HepG2 (cell line): Measurements from ENCODE around the gene WNK4. TPM values are rescaled to one million over a fixed set of nuclear protein-coding genes. Genes with fewer than 3 reads are reported as not detected.
A peak's percentile ranks its signal among the peaks of the same experiment; 100 is the strongest.

Source experiments
- CEBPG ChIP-seq: IDR thresholded peaks from 2 replicates; pipeline ENCODE4 v1.6.1; 2016
- ELF3 ChIP-seq: IDR thresholded peaks from 2 replicates; pipeline ENCODE4 v1.6.1; 2016; ENCODE audit warnings: missing genetic modification reagents, missing compliant biosample characterization
- MYNN ChIP-seq: sonication (generic); formaldehyde crosslinking; IDR thresholded peaks from 2 replicates; pipeline ENCODE4 v1.4.0; 2020; ENCODE audit warnings: mild to moderate bottlenecking, low read depth, missing genetic modification reagents
- PAXIP1 ChIP-seq: sonication (generic); formaldehyde crosslinking; conservative IDR thresholded peaks from 2 replicates; pipeline ENCODE4 v1.4.0; 2020; ENCODE audit warnings: mild to moderate bottlenecking, missing genetic modification reagents, moderate library complexity
- POGZ ChIP-seq: sonication (generic); formaldehyde crosslinking; IDR thresholded peaks from 2 replicates; pipeline ENCODE4 v1.4.0; 2020; ENCODE audit warnings: mild to moderate bottlenecking, missing genetic modification reagents
- RAD21 ChIP-seq: fragments of 450-650 bp; formaldehyde crosslinking; IDR thresholded peaks from 2 replicates; pipeline ENCODE4 v1.5.0; 2020; ENCODE audit warnings: mild to moderate bottlenecking
- RFXANK ChIP-seq: IDR thresholded peaks from 2 replicates; pipeline ENCODE4 v1.6.1; 2016
- SMAD3 ChIP-seq: sonication (generic); formaldehyde crosslinking; IDR thresholded peaks from 2 replicates; pipeline ENCODE4 v1.4.0; 2020; ENCODE audit warnings: missing genetic modification reagents
- U2AF2 ChIP-seq: fragments of 200-400 bp; formaldehyde crosslinking; IDR thresholded peaks from 2 replicates; pipeline ENCODE4 v1.6.1; 2017; ENCODE audit warnings: low read depth, mild to moderate bottlenecking, low read length
- ZNF18 ChIP-seq: sonication (generic); formaldehyde crosslinking; IDR thresholded peaks from 2 replicates; pipeline ENCODE4 v1.8.0; 2022; ENCODE audit warnings: mild to moderate bottlenecking, missing genetic modification reagents; ENCODE audit not compliant: insufficient replicate concordance
- ZNF256 ChIP-seq: sonication (generic); formaldehyde crosslinking; conservative IDR thresholded peaks from 2 replicates; pipeline ENCODE4 v1.4.0; 2020; ENCODE audit warnings: missing genetic modification reagents
- ZNF652 ChIP-seq: IDR thresholded peaks from 2 replicates; pipeline ENCODE4 v1.6.1; 2016; ENCODE audit warnings: low read depth, borderline replicate concordance
- ZNF737 ChIP-seq: sonication (generic); formaldehyde crosslinking; IDR thresholded peaks from 2 replicates; pipeline ENCODE4 v1.5.0; 2020; ENCODE audit warnings: missing genetic modification reagents, mild to moderate bottlenecking, borderline replicate concordance
- ZNF782 ChIP-seq: sonication (generic); formaldehyde crosslinking; IDR thresholded peaks from 2 replicates; pipeline ENCODE4 v1.4.0; 2020; ENCODE audit warnings: missing genetic modification reagents, mild to moderate bottlenecking, borderline replicate concordance
- polyA plus RNA-seq, 8 experiments: library from polyadenylated mRNA; depleted of rRNA in 3 of 8; stranded (reverse) in 7 of 8; unstranded in 1 of 8; fragments of >200 nt; fragmentation: Illumina TruSeq in 4 of 8; extraction: Trizol in 4 of 8; gene quantifications; 2 replicates each; pipeline versions ENCODE4 v1.2.1 to v1.2.3, GENCODE V29; 2011 to 2016; ENCODE audit warnings: low read depth in 4 of 8, missing spikeins in 1 of 8, mixed read lengths in 1 of 8; ENCODE audit not compliant: insufficient read depth in 1 of 8
- total RNA-seq, 5 experiments: library from RNA; depleted of rRNA; stranded (reverse); fragments of >200 nt; fragmentation: Illumina TruSeq; extraction: Trizol; gene quantifications; 2 replicates each; pipeline ENCODE4 v1.2.3, GENCODE V29; 2016; ENCODE audit warnings: low read depth in 1 of 5
- TF ChIP-seq, protein P1 (sequence below): IDR thresholded peaks from 2 replicates; pipeline ENCODE4 v1.6.1; 2016; ENCODE audit warnings: low read depth, borderline replicate concordance
- TF ChIP-seq, protein P2 (sequence below): sonication (generic); formaldehyde crosslinking; IDR thresholded peaks from 2 replicates; pipeline ENCODE4 v1.5.1; 2020; ENCODE audit warnings: mild to moderate bottlenecking, moderate library complexity, missing genetic modification reagents
- TF ChIP-seq, protein P3 (sequence below): IDR thresholded peaks from 2 replicates; pipeline ENCODE4 v1.6.1; 2018; ENCODE audit warnings: missing genetic modification reagents, mild to moderate bottlenecking, missing compliant biosample characterization

Gene WNK4
- total and polyA plus RNA-seq, 2 of the 13 experiments (the other 11 are each of a cell fraction or from before 2014, with no cell fraction given), result 2.7 to 13.7 TPM

DNA sequence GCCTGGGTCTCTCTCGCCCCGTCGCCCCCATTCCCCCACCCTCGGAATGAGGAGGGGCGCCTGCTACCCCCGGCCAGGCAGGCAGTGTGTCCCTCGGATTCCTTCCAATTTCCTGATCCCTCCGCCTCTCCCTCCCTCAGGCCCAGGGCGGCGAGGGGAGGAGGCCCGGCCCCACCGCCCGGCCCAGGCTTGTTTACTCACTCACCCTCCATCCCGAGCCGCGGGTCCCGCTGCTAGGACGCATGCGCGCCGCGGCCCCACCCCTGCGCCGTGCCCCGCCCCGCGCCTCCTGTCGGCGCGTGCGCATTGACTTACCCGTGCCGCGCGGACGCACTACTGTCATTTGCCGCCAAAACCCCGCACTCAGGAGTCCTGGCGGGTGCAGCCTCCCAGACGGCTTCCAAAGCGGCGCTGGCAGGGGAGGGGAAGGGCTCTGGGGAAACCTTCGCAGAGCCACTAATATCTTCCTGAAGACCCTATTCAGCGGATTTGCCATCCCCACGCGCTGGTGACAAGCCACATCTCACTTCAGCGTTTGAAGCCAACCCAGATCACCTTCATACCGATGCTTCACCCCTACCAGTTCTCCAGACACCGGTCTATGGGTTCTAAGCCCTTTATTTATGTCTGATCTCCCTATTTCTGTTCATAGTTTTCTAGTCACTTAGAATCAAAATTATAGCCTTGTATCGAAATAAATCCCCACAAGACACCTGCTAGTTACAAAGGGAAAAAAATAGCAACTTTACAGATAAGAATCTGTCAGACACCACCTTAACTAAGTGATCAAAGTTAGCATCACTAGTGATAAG lies 35.4 kb upstream of the WNK4 start, which contains the start of gene EZH1 (continued):
- TF ChIP-seq, protein P1, sequence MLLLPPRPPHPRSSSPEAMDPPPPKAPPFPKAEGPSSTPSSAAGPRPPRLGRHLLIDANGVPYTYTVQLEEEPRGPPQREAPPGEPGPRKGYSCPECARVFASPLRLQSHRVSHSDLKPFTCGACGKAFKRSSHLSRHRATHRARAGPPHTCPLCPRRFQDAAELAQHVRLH (CRISPR knock-in tag), result no peak; the same call in none of the 2 replicates
- TF ChIP-seq MYNN (peak; percentile 72; the same call in 1 of the 2 replicates), ZNF652 (CRISPR knock-in tag) (no peak), ELF3 (CRISPR knock-in tag) (peak; percentile 43; the same call in 1 of the 2 replicates), POGZ (CRISPR knock-in tag) (peak; percentile 44), PAXIP1 (CRISPR knock-in tag) (peak; percentile 53), RAD21 (CRISPR knock-in tag) (no peak), U2AF2 (no peak), CEBPG (CRISPR knock-in tag) (no peak; the same call in none of the 2 replicates), ZNF737 (no peak), RFXANK (CRISPR knock-in tag) (no peak; the same call in 1 of the 2 replicates), SMAD3 (CRISPR knock-in tag) (peak; percentile 62; the same call in 1 of the 2 replicates), ZNF256 (peak; percentile 86), ZNF18 (CRISPR knock-in tag) (peak; percentile 89), ZNF782 (CRISPR knock-in tag) (peak; percentile 60)
- TF ChIP-seq, protein P2, sequence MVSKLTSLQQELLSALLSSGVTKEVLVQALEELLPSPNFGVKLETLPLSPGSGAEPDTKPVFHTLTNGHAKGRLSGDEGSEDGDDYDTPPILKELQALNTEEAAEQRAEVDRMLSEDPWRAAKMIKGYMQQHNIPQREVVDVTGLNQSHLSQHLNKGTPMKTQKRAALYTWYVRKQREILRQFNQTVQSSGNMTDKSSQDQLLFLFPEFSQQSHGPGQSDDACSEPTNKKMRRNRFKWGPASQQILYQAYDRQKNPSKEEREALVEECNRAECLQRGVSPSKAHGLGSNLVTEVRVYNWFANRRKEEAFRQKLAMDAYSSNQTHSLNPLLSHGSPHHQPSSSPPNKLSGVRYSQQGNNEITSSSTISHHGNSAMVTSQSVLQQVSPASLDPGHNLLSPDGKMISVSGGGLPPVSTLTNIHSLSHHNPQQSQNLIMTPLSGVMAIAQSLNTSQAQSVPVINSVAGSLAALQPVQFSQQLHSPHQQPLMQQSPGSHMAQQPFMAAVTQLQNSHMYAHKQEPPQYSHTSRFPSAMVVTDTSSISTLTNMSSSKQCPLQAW, result peak; percentile 81
- TF ChIP-seq, protein P3, sequence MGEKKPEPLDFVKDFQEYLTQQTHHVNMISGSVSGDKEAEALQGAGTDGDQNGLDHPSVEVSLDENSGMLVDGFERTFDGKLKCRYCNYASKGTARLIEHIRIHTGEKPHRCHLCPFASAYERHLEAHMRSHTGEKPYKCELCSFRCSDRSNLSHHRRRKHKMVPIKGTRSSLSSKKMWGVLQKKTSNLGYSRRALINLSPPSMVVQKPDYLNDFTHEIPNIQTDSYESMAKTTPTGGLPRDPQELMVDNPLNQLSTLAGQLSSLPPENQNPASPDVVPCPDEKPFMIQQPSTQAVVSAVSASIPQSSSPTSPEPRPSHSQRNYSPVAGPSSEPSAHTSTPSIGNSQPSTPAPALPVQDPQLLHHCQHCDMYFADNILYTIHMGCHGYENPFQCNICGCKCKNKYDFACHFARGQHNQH (CRISPR knock-in tag), result peak; percentile 79
